Measurements from ENCODE around the gene KCNIP1. TPM values are rescaled to one million over a fixed set of nuclear protein-coding genes. Genes with fewer than 3 reads are reported as not detected.

KCNIP1 gene
- total and polyA plus RNA-seq, 2 of the 13 experiments (the other 11 are each of a cell fraction or from before 2014, with no cell fraction given), result not detected

DNA sequence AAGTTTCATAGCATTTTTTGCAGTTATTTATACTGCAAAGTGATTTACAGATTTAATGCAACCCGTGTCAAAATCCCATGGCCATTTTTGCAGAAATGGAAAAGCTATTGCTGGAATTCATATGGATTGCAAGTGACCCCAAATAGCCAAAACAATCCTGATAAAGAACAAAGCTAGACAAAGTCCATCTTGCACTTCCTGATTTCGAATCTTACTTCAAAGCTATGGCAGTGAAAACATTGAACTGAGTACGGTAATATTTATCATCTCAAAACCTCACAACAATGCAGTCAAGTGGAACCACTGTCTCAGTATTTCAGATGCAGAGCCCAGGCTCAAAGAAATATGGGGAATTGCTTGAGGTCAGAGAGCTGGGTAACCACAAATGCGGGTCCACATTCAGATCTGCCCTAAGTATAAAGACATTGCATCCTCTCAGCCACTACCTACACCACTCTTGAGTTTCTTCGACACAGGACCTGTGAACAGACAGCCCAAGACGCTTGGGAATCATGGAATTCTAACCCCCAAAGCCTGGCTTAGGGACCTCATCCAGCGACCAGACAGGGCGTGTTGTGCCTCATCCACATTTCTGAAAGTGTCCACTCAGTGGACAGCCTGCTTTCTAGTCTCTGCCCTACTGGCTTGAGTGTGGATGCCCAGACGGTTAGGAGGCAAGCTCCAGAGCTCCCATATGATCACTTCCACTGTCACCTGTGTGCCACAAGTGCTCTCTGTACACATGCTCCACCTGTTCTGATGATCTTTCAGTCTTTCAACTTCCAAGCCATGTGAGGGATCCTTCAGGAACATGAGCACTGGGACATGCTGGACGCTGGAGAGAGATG lies 39.3 kb upstream of the KCNIP1 start (continued):
- TF ChIP-seq, protein P1, sequence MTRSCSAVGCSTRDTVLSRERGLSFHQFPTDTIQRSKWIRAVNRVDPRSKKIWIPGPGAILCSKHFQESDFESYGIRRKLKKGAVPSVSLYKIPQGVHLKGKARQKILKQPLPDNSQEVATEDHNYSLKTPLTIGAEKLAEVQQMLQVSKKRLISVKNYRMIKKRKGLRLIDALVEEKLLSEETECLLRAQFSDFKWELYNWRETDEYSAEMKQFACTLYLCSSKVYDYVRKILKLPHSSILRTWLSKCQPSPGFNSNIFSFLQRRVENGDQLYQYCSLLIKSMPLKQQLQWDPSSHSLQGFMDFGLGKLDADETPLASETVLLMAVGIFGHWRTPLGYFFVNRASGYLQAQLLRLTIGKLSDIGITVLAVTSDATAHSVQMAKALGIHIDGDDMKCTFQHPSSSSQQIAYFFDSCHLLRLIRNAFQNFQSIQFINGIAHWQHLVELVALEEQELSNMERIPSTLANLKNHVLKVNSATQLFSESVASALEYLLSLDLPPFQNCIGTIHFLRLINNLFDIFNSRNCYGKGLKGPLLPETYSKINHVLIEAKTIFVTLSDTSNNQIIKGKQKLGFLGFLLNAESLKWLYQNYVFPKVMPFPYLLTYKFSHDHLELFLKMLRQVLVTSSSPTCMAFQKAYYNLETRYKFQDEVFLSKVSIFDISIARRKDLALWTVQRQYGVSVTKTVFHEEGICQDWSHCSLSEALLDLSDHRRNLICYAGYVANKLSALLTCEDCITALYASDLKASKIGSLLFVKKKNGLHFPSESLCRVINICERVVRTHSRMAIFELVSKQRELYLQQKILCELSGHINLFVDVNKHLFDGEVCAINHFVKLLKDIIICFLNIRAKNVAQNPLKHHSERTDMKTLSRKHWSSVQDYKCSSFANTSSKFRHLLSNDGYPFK (CRISPR knock-in tag; IDR thresholded peaks at IDR 0.05; ENCODE audit: borderline replicate concordance), result no peak
- no peak for TF ChIP-seq SOX6 (IDR thresholded peaks at IDR 0.05)
- TF ChIP-seq SOX6 (CRISPR knock-in tag; IDR thresholded peaks at IDR 0.05), result peak; percentile 53
- TF ChIP-seq ASH2L (IDR thresholded peaks at IDR 0.05; ENCODE audit: insufficient read length, low read depth, low read length), result no peak
- TF ChIP-seq NRL (CRISPR knock-in tag; IDR thresholded peaks at IDR 0.05; ENCODE audit: borderline replicate concordance), result no peak
- TF ChIP-seq FOXK2 (IDR thresholded peaks at IDR 0.05), result no peak
- TF ChIP-seq, protein P2, sequence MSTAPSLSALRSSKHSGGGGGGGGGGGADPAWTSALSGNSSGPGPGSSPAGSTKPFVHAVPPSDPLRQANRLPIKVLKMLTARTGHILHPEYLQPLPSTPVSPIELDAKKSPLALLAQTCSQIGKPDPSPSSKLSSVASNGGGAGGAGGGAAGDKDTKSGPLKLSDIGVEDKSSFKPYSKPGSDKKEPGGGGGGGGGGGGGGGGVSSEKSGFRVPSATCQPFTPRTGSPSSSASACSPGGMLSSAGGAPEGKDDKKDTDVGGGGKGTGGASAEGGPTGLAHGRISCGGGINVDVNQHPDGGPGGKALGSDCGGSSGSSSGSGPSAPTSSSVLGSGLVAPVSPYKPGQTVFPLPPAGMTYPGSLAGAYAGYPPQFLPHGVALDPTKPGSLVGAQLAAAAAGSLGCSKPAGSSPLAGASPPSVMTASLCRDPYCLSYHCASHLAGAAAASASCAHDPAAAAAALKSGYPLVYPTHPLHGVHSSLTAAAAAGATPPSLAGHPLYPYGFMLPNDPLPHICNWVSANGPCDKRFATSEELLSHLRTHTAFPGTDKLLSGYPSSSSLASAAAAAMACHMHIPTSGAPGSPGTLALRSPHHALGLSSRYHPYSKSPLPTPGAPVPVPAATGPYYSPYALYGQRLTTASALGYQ (CRISPR knock-in tag; IDR thresholded peaks at IDR 0.05), result no peak
- TF ChIP-seq, protein P3, sequence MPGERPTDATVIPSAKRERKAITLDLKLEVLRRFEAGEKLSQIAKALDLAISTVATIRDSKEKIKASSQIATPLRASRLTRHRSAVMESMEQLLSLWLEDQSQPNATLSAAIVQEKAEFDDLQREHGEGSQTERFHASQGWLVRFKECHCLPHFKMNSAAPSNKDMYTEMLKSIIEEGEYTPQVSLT (CRISPR knock-in tag; IDR thresholded peaks at IDR 0.05; ENCODE audit: borderline replicate concordance, low read depth), result no peak
- no peak for TF ChIP-seq CBX5 (CRISPR knock-in tag; IDR thresholded peaks at IDR 0.05; ENCODE audit: borderline replicate concordance)
- TF ChIP-seq ARNTL (CRISPR knock-in tag; IDR thresholded peaks at IDR 0.05), result no peak
- TF ChIP-seq ZNF629 (CRISPR knock-in tag; conservative IDR thresholded peaks at IDR 0.05), result no peak
- TF ChIP-seq REPIN1 (CRISPR knock-in tag; IDR thresholded peaks at IDR 0.05; ENCODE audit: borderline replicate concordance, low read depth), result no peak
- TF ChIP-seq, protein P4, sequence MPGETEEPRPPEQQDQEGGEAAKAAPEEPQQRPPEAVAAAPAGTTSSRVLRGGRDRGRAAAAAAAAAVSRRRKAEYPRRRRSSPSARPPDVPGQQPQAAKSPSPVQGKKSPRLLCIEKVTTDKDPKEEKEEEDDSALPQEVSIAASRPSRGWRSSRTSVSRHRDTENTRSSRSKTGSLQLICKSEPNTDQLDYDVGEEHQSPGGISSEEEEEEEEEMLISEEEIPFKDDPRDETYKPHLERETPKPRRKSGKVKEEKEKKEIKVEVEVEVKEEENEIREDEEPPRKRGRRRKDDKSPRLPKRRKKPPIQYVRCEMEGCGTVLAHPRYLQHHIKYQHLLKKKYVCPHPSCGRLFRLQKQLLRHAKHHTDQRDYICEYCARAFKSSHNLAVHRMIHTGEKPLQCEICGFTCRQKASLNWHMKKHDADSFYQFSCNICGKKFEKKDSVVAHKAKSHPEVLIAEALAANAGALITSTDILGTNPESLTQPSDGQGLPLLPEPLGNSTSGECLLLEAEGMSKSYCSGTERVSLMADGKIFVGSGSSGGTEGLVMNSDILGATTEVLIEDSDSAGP (CRISPR knock-in tag; IDR thresholded peaks at IDR 0.05; ENCODE audit: borderline replicate concordance), result no peak
- TF ChIP-seq CBFB (CRISPR knock-in tag; IDR thresholded peaks at IDR 0.05), result no peak
- peak; percentile 21; the same call in 1 of the 2 replicates for TF ChIP-seq HNF4A (CRISPR knock-in tag; IDR thresholded peaks at IDR 0.05)
- TF ChIP-seq HDAC2 (CRISPR knock-in tag; IDR thresholded peaks at IDR 0.05), result no peak
- no peak for TF ChIP-seq ZBTB3 (CRISPR knock-in tag; IDR thresholded peaks at IDR 0.05; ENCODE audit: borderline replicate concordance, low read depth)
- TF ChIP-seq, protein P5, sequence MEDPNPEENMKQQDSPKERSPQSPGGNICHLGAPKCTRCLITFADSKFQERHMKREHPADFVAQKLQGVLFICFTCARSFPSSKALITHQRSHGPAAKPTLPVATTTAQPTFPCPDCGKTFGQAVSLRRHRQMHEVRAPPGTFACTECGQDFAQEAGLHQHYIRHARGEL (CRISPR knock-in tag; IDR thresholded peaks at IDR 0.05), result no peak
- no peak for TF ChIP-seq ZFY (CRISPR knock-in tag; IDR thresholded peaks at IDR 0.05)
- no peak for TF ChIP-seq TEAD2 (CRISPR knock-in tag; IDR thresholded peaks at IDR 0.05)
- no peak for TF ChIP-seq POLR2G (IDR thresholded peaks at IDR 0.05; ENCODE audit: low read depth, low read length)
- TF ChIP-seq NONO (IDR thresholded peaks at IDR 0.05), result no peak
- no peak for TF ChIP-seq NONO (CRISPR knock-in tag; conservative IDR thresholded peaks at IDR 0.05)
- no peak for TF ChIP-seq ARID2 (CRISPR knock-in tag; IDR thresholded peaks at IDR 0.05; ENCODE audit: borderline replicate concordance)

All from HepG2 (cell line).